ENCODE results near the gene CLEC1B.

DNA sequence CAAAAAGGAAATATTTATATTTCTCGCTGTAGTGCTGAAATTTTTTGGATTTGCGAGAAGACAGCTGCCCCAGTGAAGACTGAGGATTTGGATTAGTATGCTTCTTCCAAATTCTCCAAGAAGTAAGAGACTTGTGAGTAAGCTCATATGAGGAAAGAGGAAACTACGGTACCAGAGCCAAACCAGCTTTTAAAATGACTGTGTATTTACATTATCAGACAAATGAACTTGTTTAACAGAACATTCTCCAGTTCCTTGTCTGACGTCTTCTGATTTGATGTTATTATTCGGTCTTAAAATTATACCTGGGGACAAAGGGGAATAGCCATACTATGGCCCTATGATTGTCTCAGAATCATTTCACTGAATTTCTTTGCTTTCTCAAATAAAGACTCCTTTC is 19.5 kb upstream of the CLEC1B start:
- TF ChIP-seq, protein P1, sequence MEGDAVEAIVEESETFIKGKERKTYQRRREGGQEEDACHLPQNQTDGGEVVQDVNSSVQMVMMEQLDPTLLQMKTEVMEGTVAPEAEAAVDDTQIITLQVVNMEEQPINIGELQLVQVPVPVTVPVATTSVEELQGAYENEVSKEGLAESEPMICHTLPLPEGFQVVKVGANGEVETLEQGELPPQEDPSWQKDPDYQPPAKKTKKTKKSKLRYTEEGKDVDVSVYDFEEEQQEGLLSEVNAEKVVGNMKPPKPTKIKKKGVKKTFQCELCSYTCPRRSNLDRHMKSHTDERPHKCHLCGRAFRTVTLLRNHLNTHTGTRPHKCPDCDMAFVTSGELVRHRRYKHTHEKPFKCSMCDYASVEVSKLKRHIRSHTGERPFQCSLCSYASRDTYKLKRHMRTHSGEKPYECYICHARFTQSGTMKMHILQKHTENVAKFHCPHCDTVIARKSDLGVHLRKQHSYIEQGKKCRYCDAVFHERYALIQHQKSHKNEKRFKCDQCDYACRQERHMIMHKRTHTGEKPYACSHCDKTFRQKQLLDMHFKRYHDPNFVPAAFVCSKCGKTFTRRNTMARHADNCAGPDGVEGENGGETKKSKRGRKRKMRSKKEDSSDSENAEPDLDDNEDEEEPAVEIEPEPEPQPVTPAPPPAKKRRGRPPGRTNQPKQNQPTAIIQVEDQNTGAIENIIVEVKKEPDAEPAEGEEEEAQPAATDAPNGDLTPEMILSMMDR (IDR thresholded peaks at IDR 0.05), result no peak
- TF ChIP-seq POLR2A (IDR thresholded peaks at IDR 0.05), result no peak
- TF ChIP-seq EP300 (IDR thresholded peaks at IDR 0.05), result no peak
- peak in 2 of 3 donors; percentile 44 to 62 for TF ChIP-seq POLR2AphosphoS5 (IDR thresholded peaks at IDR 0.05)
